Pancreas (tissue), 10 donors: ENCODE measurements around the gene RCAN1. TPM values are rescaled to one million over a fixed set of nuclear protein-coding genes. Genes with fewer than 3 reads are reported as not detected.

Source experiments
- ATAC-seq, 4 donors: fragments of 200-7000 bp; cut with Tn5 transposase; one replicate each; pipeline versions ENCODE4 v1.8.0 to v1.9.1; 2020; ENCODE audit warnings: mild to moderate bottlenecking in 4 of 4, moderate library complexity in 4 of 4
- DNase-seq, 6 donors: peaks; one replicate each; pipeline ENCODE4 v3.0.0-alpha.2; 2020
- FAIRE-seq: peaks from 2 replicates; lab custom pipeline; 2012; peaks lifted over from hg19 to GRCh38; lab: Jason Lieb, UNC
- H3K27ac ChIP-seq, 4 donors: fragments of 200-600 bp; sonication (generic); 1 replicate in 3 of 4; 2 replicates in 1 of 4; pipeline versions ENCODE4 v1.5.0 to v1.8.0; 2020
- H3K27me3 ChIP-seq, 4 donors: fragments of 200-600 bp; one replicate each; pipeline ENCODE4 v1.8.0; 2021
- H3K36me3 ChIP-seq, 3 donors: fragments of 200-600 bp; sonication (generic) in 1 of 3; one replicate each; pipeline versions ENCODE4 v1.5.0 to v1.8.0; 2020 to 2021
- H3K4me1 ChIP-seq, 3 donors: fragments of 200-600 bp; one replicate each; pipeline ENCODE4 v1.8.0; 2021
- H3K4me3 ChIP-seq, 4 donors: fragments of 200-600 bp; sonication (generic) in 2 of 4; one replicate each; pipeline versions ENCODE4 v1.5.0 to v1.8.0; 2020 to 2021
- H3K9me3 ChIP-seq, 4 donors: fragments of 200-600 bp; one replicate each; pipeline ENCODE4 v1.8.0; 2021
- CTCF ChIP-seq, 4 donors: fragments of 200-600 bp; sonication (generic) in 3 of 4; IDR thresholded peaks; one replicate each; pipeline versions ENCODE4 v1.5.0 to v1.8.0; 2021; ENCODE audit warnings: antibody characterized with exemption in 4 of 4
- whole genome bisulfite sequencing, 2 donors: extraction: QIAGEN DNeasy Blood & Tissue Kit; methylation state at CpG; one replicate each; pipeline ENCODE4 v1.1.7; 2013; 5-methylcytosine and 5-hydroxymethylcytosine counted together
- intact Hi-C, 3 donors: fragments of 100-400 bp; cut with DNase I; formaldehyde crosslinking; loops; one replicate each; pipeline versions ENCODE4 v1.11.1 to v1.14.2; 2022
- polyA plus RNA-seq, 2 donors: library from polyadenylated mRNA; stranded (reverse); fragments of 200-250 nt; gene quantifications; one replicate each; pipeline ENCODE4 v1.2.3, GENCODE V29; 2013
- total RNA-seq, 6 donors: library from RNA; stranded (reverse); fragmentation: NEBNext Ultra II Directional in 4 of 6; extraction: Animal tissue kit (Norgen Biotek cat#: 25700) in 4 of 6; gene quantifications; one replicate each; pipeline versions ENCODE4 v1.2.1 to v1.2.4, GENCODE V29; 2021 to 2023
- donor health status: healthy with polysubstance abuse.
- donor health status: DM: no; HTN: no; CAD: no; lungs with moderate emphysema.
- donor health status: DM: no; HTN: no; CAD: no.
- donor health status: control.
- donor health status: control.
- donor health status: Bipolar disorder and iron deficiency.
- donor health status: DM: yes; HTN: yes; CAD: no.
- donor health status: DM: no; HTN: no; CAD: no.
- donor health status: DM: no; HTN: no; CAD: no.
- donor health status: DM: yes; HTN: yes; CAD: no.

RCAN1 gene
- total and polyA plus RNA-seq, 8 donors = 9.5 to 19.7 (median 14.7) TPM

GRCh38 chr21:34548781-34549376 lies 66.0 kb downstream of the RCAN1 start:
- H3K4me1 ChIP-seq = peaks cover 7 to 30% (median 11%) of the 10 kb centered on the region in 3 donors
- no peaks in the 10 kb centered on the region for H3K36me3 ChIP-seq
- no peaks in the 10 kb centered on the region for H3K9me3 ChIP-seq
- no peak for TF ChIP-seq CTCF (IDR thresholded peaks at IDR 0.05)
- DNase-seq (no peak), FAIRE-seq (no peak), ATAC-seq (no peak)
- no peak overlapping the region for H3K27ac ChIP-seq
- 88 to 92% methylated on average over 11 of the region's 11 CpGs for WGBS, 2 donors
- no peak overlapping the region for H3K4me3 ChIP-seq
- H3K27me3 ChIP-seq = no peaks in the 10 kb centered on the region
- intact Hi-C loops = no loop called here

GRCh38 chr21:34546542-34546941 lies 68.4 kb downstream of the RCAN1 start:
- ATAC-seq = no peak
- H3K9me3 ChIP-seq = no peaks in the 10 kb centered on the region
- FAIRE-seq = no peak
- no peak for DNase-seq
- H3K27ac ChIP-seq = peak overlapping the region in 2 of 4 donors; percentile 71 to 75
- H3K27me3 ChIP-seq = no peaks in the 10 kb centered on the region
- peaks cover 7 to 25% (median 15%) of the 10 kb centered on the region in 3 donors for H3K4me1 ChIP-seq
- intact Hi-C loops = no loop called here
- 89 to 91% methylated on average over 6 of the region's 6 CpGs for WGBS, 2 donors
- no peak overlapping the region for H3K4me3 ChIP-seq
- TF ChIP-seq CTCF (IDR thresholded peaks at IDR 0.05) = no peak
- no peaks in the 10 kb centered on the region for H3K36me3 ChIP-seq

GRCh38 chr21:34545079-34545884 lies 69.6 kb downstream of the RCAN1 start:
- no peak for TF ChIP-seq CTCF (IDR thresholded peaks at IDR 0.05)
- peak; percentile 51 to 73 (median 70) for ATAC-seq
- no peaks in the 10 kb centered on the region for H3K27me3 ChIP-seq
- FAIRE-seq = no peak
- intact Hi-C loops = no loop called here
- WGBS, 2 donors = 68 to 75% methylated on average over 10 of the region's 10 CpGs
- H3K36me3 ChIP-seq = no peaks in the 10 kb centered on the region
- peak overlapping the region; percentile 23 to 75 (median 67) for H3K27ac ChIP-seq
- peak in 2 of 6 donors; percentile 30 to 56 for DNase-seq
- no peaks in the 10 kb centered on the region for H3K9me3 ChIP-seq
- H3K4me1 ChIP-seq = peaks cover 7 to 25% (median 15%) of the 10 kb centered on the region in 3 donors
- no peak overlapping the region for H3K4me3 ChIP-seq

GRCh38 chr21:34544032-34544496 lies 70.8 kb downstream of the RCAN1 start:
- intact Hi-C loops = no loop called here
- Histone ChIP-seq H3K4me3 (no peak overlapping the region), H3K36me3 (no peaks in the 10 kb centered on the region), H3K27me3 (no peaks in the 10 kb centered on the region), H3K4me1 (peaks cover 7 to 25% (median 15%) of the 10 kb centered on the region in 3 donors), H3K9me3 (no peaks in the 10 kb centered on the region), H3K27ac (peak overlapping the region; percentile 23 to 75 (median 67))
- peak; percentile 71 to 88 (median 80) for DNase-seq
- 45 to 47% methylated on average over 7 of the region's 7 CpGs for WGBS, 2 donors
- TF ChIP-seq CTCF (IDR thresholded peaks at IDR 0.05) = peak in 3 of 4 donors; percentile 46 to 70 (median 52)
- peak; percentile 84 to 91 (median 90) for ATAC-seq
- FAIRE-seq = no peak
